ENCODE data around the gene FLT1.
A peak's percentile ranks its signal among the peaks of the same experiment; 100 is the strongest.

FLT1 gene

GRCh38 chr13:28429096-28429495, 65.8 kb downstream of the FLT1 start:
- no peak for DNase-seq (ENCODE audit: low read depth)

GRCh38 chr13:28426381-28426780, 68.5 kb downstream of the FLT1 start:
- no peak for DNase-seq (ENCODE audit: low read depth)

- no peak for DNase-seq (ENCODE audit: low read depth)
Measured at GRCh38 chr13:28425793-28426192, 69.1 kb downstream of the FLT1 start.

- no peak for DNase-seq (ENCODE audit: low read depth)
Measured at GRCh38 chr13:28424541-28424940, 70.4 kb downstream of the FLT1 start.

GRCh38 chr13:28423010-28423409, 71.9 kb downstream of the FLT1 start:
- DNase-seq (ENCODE audit: low read depth), result no peak

GRCh38 chr13:28421676-28422410, 73.1 kb downstream of the FLT1 start:
- no peak for DNase-seq (ENCODE audit: low read depth)

GRCh38 chr13:28420704-28421103, 74.2 kb downstream of the FLT1 start:
- no peak for DNase-seq (ENCODE audit: low read depth)

GRCh38 chr13:28415994-28416421, 78.9 kb downstream of the FLT1 start:
- no peak for DNase-seq (ENCODE audit: low read depth)

- no peak for DNase-seq (ENCODE audit: low read depth)
Measured at GRCh38 chr13:28413999-28414398, 80.9 kb downstream of the FLT1 start.

GRCh38 chr13:28412981-28413380, 81.9 kb downstream of the FLT1 start:
- DNase-seq (ENCODE audit: low read depth), result no peak

GRCh38 chr13:28411831-28412353, 83.0 kb downstream of the FLT1 start:
- no peak for DNase-seq (ENCODE audit: low read depth)

- no peak for DNase-seq (ENCODE audit: low read depth)
Measured at GRCh38 chr13:28410096-28410495, 84.8 kb downstream of the FLT1 start.

- DNase-seq (ENCODE audit: low read depth), result peak; percentile 49
Measured at GRCh38 chr13:28409648-28410047, 85.3 kb downstream of the FLT1 start.

- DNase-seq (ENCODE audit: low read depth), result no peak
Measured at GRCh38 chr13:28408863-28409262, 86.1 kb downstream of the FLT1 start.

- no peak for DNase-seq (ENCODE audit: low read depth)
Measured at GRCh38 chr13:28408235-28408848, 86.6 kb downstream of the FLT1 start.

- DNase-seq (ENCODE audit: low read depth), result no peak
Measured at GRCh38 chr13:28406733-28407266, 88.1 kb downstream of the FLT1 start.

GRCh38 chr13:28402057-28402381, 92.9 kb downstream of the FLT1 start:
- DNase-seq (ENCODE audit: low read depth), result no peak

- DNase-seq (ENCODE audit: low read depth), result peak; percentile 57
Measured at GRCh38 chr13:28401303-28402056, 93.4 kb downstream of the FLT1 start.

- DNase-seq (ENCODE audit: low read depth), result no peak
Measured at GRCh38 chr13:28396053-28396452, 98.9 kb downstream of the FLT1 start.

GRCh38 chr13:28394422-28394821, 100.5 kb downstream of the FLT1 start:
- DNase-seq (ENCODE audit: low read depth), result peak; percentile 18

- no peak for DNase-seq (ENCODE audit: low read depth)
Measured at GRCh38 chr13:28392896-28393505, 101.9 kb downstream of the FLT1 start.

GRCh38 chr13:28392428-28392827, 102.5 kb downstream of the FLT1 start:
- DNase-seq (ENCODE audit: low read depth), result no peak
